ENCODE results near the gene SPANXC. TPM values are rescaled to one million over a fixed set of nuclear protein-coding genes. Genes with fewer than 3 reads are reported as not detected.

SPANXC gene
- total and polyA plus RNA-seq, 2 donors (not counting 1 experiment from before 2014, with no cell fraction given), result not detected

GRCh38 chrX:141214196-141214595 lies 28.1 kb downstream of the SPANXC start:
- Histone ChIP-seq H3K4me2 (ENCODE audit: extremely low read depth, insufficient read depth, low read length) (no peak overlapping the region), H2AFZ (ENCODE audit: low read length) (no peak overlapping the region), H3K27me3 (ENCODE audit: control insufficient read depth, insufficient read depth, low read length) (no peaks in the 10 kb centered on the region), H3K4me3 (replicated peaks in 1 of 4; ENCODE audit: control extremely low read depth in 1 of 4, insufficient read depth in 1 of 4, low read depth in 3 of 4, low read length in 4 of 4) (no peak overlapping the region), H3K9me3 (ENCODE audit: control insufficient read depth, insufficient read depth, low read depth, low read length) (no peaks in the 10 kb centered on the region), H4K20me1 (ENCODE audit: control insufficient read depth, extremely low read depth, insufficient read depth, low read length) (no peaks in the 10 kb centered on the region), H3K9ac (ENCODE audit: insufficient read depth, low read length) (no peak overlapping the region), H3K4me1 (ENCODE audit: control insufficient read depth, extremely low read depth, insufficient read depth, low read length) (no peaks in the 10 kb centered on the region), H3K79me2 (ENCODE audit: control insufficient read depth, insufficient read depth, low read length) (no peaks in the 10 kb centered on the region), H3K27ac (ENCODE audit: insufficient read depth, low read length) (no peak overlapping the region), H3K36me3 (ENCODE audit: control insufficient read depth, insufficient read depth, low read length) (no peaks in the 10 kb centered on the region)
- DNase-seq (ENCODE audit: low read depth in 2 of 2), result no peak
- TF ChIP-seq CTCF (conservative IDR thresholded peaks at IDR 0.05 in 1 of 2, IDR thresholded peaks at IDR 0.05 in 1 of 2; ENCODE audit: low read depth in 1 of 2, low read length in 2 of 2) (no peak), EZH2 (IDR thresholded peaks at IDR 0.05; ENCODE audit: low read length, missing control alignments) (no peak)

- Histone ChIP-seq H3K4me1 (ENCODE audit: control insufficient read depth, extremely low read depth, insufficient read depth, low read length) (no peaks in the 10 kb centered on the region), H3K36me3 (ENCODE audit: control insufficient read depth, insufficient read depth, low read length) (no peaks in the 10 kb centered on the region), H3K79me2 (ENCODE audit: control insufficient read depth, insufficient read depth, low read length) (no peaks in the 10 kb centered on the region), H2AFZ (ENCODE audit: low read length) (no peak overlapping the region), H3K9me3 (ENCODE audit: control insufficient read depth, insufficient read depth, low read depth, low read length) (no peaks in the 10 kb centered on the region), H4K20me1 (ENCODE audit: control insufficient read depth, extremely low read depth, insufficient read depth, low read length) (no peaks in the 10 kb centered on the region), H3K27me3 (ENCODE audit: control insufficient read depth, insufficient read depth, low read length) (no peaks in the 10 kb centered on the region), H3K27ac (ENCODE audit: insufficient read depth, low read length) (no peak overlapping the region), H3K4me2 (ENCODE audit: extremely low read depth, insufficient read depth, low read length) (no peak overlapping the region), H3K4me3 (replicated peaks in 1 of 4; ENCODE audit: control extremely low read depth in 1 of 4, insufficient read depth in 1 of 4, low read depth in 3 of 4, low read length in 4 of 4) (no peak overlapping the region), H3K9ac (ENCODE audit: insufficient read depth, low read length) (no peak overlapping the region)
- DNase-seq (ENCODE audit: low read depth in 2 of 2), result no peak
- TF ChIP-seq CTCF (conservative IDR thresholded peaks at IDR 0.05 in 1 of 2, IDR thresholded peaks at IDR 0.05 in 1 of 2; ENCODE audit: low read depth in 1 of 2, low read length in 2 of 2) (no peak), EZH2 (IDR thresholded peaks at IDR 0.05; ENCODE audit: low read length, missing control alignments) (no peak)
Measured at GRCh38 chrX:141201962-141202361, 40.4 kb downstream of the SPANXC start.

Other genes starting within 250 kb of the SPANXC start
- not detected in 2 replicates for gene SPANXB1, start 239.9 kb downstream of the SPANXC start, total RNA-seq
- not detected in 2 replicates for gene SPANXB1, start 239.9 kb downstream of the SPANXC start, polyA plus RNA-seq
- gene LDOC1, start 65.4 kb downstream of the SPANXC start, total RNA-seq, result 3.6 and 11.9 TPM in 2 replicates
- 11.5 and 21.2 TPM in 2 replicates for gene LDOC1, start 65.4 kb downstream of the SPANXC start, polyA plus RNA-seq

Measured in fibroblast of lung (primary cell).